ENCODE data around the gene ASMTL. TPM values are rescaled to one million over a fixed set of nuclear protein-coding genes. Genes with fewer than 3 reads are reported as not detected.
"Not testable (repeated sequence)": the region's sequence is repeated elsewhere in the genome, so short reads cannot be mapped to it uniquely, and the experiment has no call there.

The ASMTL gene
- total RNA-seq, 1 donor from 2014 or later, result 11.1 TPM

- no peak for DNase-seq
Observed at GRCh38 chrX:1453951-1454785, 1.5 kb upstream of the ASMTL start.

- no peak for DNase-seq
Observed at GRCh38 chrX:1453395-1453783, 680 bp upstream of the ASMTL start.

GRCh38 chrX:1451661-1452515, 821 bp downstream of the ASMTL start:
- no peak for DNase-seq

- no peak for DNase-seq
Observed at GRCh38 chrX:1451251-1451660, 1.5 kb downstream of the ASMTL start.

GRCh38 chrX:1450361-1451161, 2.1 kb downstream of the ASMTL start:
- DNase-seq, result no peak

GRCh38 chrX:1449823-1450149, 2.9 kb downstream of the ASMTL start:
- no peak for DNase-seq

GRCh38 chrX:1449036-1449822, 3.5 kb downstream of the ASMTL start:
- no peak for DNase-seq

- not testable (repeated sequence) for DNase-seq
Observed at GRCh38 chrX:1448573-1449001, 4.1 kb downstream of the ASMTL start.

GRCh38 chrX:1447969-1448572, 4.6 kb downstream of the ASMTL start:
- DNase-seq, result not testable (repeated sequence)

- DNase-seq, result not testable (repeated sequence)
Observed at GRCh38 chrX:1446984-1447968, 5.4 kb downstream of the ASMTL start.

- no peak for DNase-seq
Observed at GRCh38 chrX:1444561-1445500, 7.9 kb downstream of the ASMTL start.

GRCh38 chrX:1443496-1444075, 9.1 kb downstream of the ASMTL start:
- DNase-seq, result no peak

- DNase-seq, result no peak
Observed at GRCh38 chrX:1442724-1443367, 9.9 kb downstream of the ASMTL start.

GRCh38 chrX:1442016-1442665, 10.6 kb downstream of the ASMTL start:
- DNase-seq, result no peak

- no peak for DNase-seq
Observed at GRCh38 chrX:1440506-1440905, 12.2 kb downstream of the ASMTL start.

GRCh38 chrX:1435241-1435895, 17.3 kb downstream of the ASMTL start:
- no peak for DNase-seq

GRCh38 chrX:1434871-1435240, 17.9 kb downstream of the ASMTL start:
- DNase-seq, result no peak

All from occipital lobe (tissue), 2 donors.